D721Med (cell line): ENCODE data around the gene AIFM1.
A peak's percentile ranks its signal among the peaks of the same experiment; 100 is the strongest.

ENCODE experiments used
- DNase-seq: peaks from one replicate; pipeline ENCODE4 v3.0.0; 2011; ENCODE audit warnings: low spot score; ENCODE audit not compliant: insufficient read length
- FAIRE-seq: peaks from 2 replicates; lab custom pipeline; 2011; peaks lifted over from hg19 to GRCh38; lab: Jason Lieb, UNC
- CTCF ChIP-seq: IDR thresholded peaks from 2 replicates; pipeline ENCODE4 v1.5.1; 2012; ENCODE audit warnings: mild to moderate bottlenecking, control low read depth; ENCODE audit not compliant: insufficient read depth; ENCODE audit errors: missing control alignments

The AIFM1 gene

GRCh38 chrX:130171446-130172126 is 5.9 kb upstream of the AIFM1 start, which contains the start of gene RAB33A:
TSS of gene RAB33A (plus strand) at chrX:130171962. CDS start at chrX:130172063, 101 bp downstream.
- DNase-seq (no peak), FAIRE-seq (no peak)
- TF ChIP-seq CTCF, result no peak

GRCh38 chrX:130170752-130171445 is 5.3 kb upstream of the AIFM1 start:
- no peak for TF ChIP-seq CTCF
- FAIRE-seq (no peak), DNase-seq (peak; percentile 50)

- DNase-seq, result no peak
- TF ChIP-seq CTCF, result no peak
- FAIRE-seq, result no peak
Observed at GRCh38 chrX:130167040-130167439, 1.4 kb upstream of the AIFM1 start.

GRCh38 chrX:130166503-130166777 is 799 bp upstream of the AIFM1 start:
- no peak for TF ChIP-seq CTCF
- FAIRE-seq (no peak), DNase-seq (no peak)

- no peak for TF ChIP-seq CTCF
- DNase-seq, result no peak
- FAIRE-seq, result no peak
Observed at GRCh38 chrX:130165181-130165702, 399 bp downstream of the AIFM1 start.

- FAIRE-seq (no peak), DNase-seq (no peak)
- no peak for TF ChIP-seq CTCF
Observed at GRCh38 chrX:130163398-130163797, 2.2 kb downstream of the AIFM1 start.
